DMS 273 (cell line): ENCODE data around the gene MAP3K4.
"Not testable (repeated sequence)": the region's sequence is repeated elsewhere in the genome, so short reads cannot be mapped to it uniquely, and the experiment has no call there.

Source experiments
- DNase-seq: peaks from one replicate; lab custom pipeline; 2025; ENCODE audit not compliant: unreplicated experiment; lab: John Stamatoyannopoulos, UW

MAP3K4 gene

GRCh38 chr6:161117308-161117707 lies 125.7 kb downstream of the MAP3K4 start:
- no peak for DNase-seq

GRCh38 chr6:161117942-161118341 lies 126.4 kb downstream of the MAP3K4 start:
- DNase-seq = no peak

- DNase-seq = not testable (repeated sequence)
Measured at GRCh38 chr6:161123319-161123718, 131.8 kb downstream of the MAP3K4 start.

GRCh38 chr6:161125591-161125990 lies 134.0 kb downstream of the MAP3K4 start:
- DNase-seq = no peak

GRCh38 chr6:161127071-161127740 lies 135.6 kb downstream of the MAP3K4 start:
- no peak for DNase-seq

- DNase-seq = no peak
Measured at GRCh38 chr6:161128230-161128629, 136.7 kb downstream of the MAP3K4 start.

- DNase-seq = no peak
Measured at GRCh38 chr6:161128680-161129196, 137.2 kb downstream of the MAP3K4 start.

- DNase-seq = no peak
Measured at GRCh38 chr6:161130541-161130940, 139.0 kb downstream of the MAP3K4 start.

- DNase-seq = no peak
Measured at GRCh38 chr6:161130967-161131766, 139.6 kb downstream of the MAP3K4 start.

- DNase-seq = no peak
Measured at GRCh38 chr6:161132384-161132783, 140.8 kb downstream of the MAP3K4 start.

GRCh38 chr6:161133963-161134362 lies 142.4 kb downstream of the MAP3K4 start:
- DNase-seq = no peak

GRCh38 chr6:161134550-161135298 lies 143.2 kb downstream of the MAP3K4 start:
- no peak for DNase-seq

- no peak for DNase-seq
Measured at GRCh38 chr6:161135695-161136591, 144.4 kb downstream of the MAP3K4 start.

GRCh38 chr6:161136655-161137054 lies 145.1 kb downstream of the MAP3K4 start:
- DNase-seq = no peak

GRCh38 chr6:161137320-161137719 lies 145.8 kb downstream of the MAP3K4 start:
- no peak for DNase-seq

GRCh38 chr6:161137839-161138542 lies 146.4 kb downstream of the MAP3K4 start:
- no peak for DNase-seq

GRCh38 chr6:161138543-161139303 lies 147.2 kb downstream of the MAP3K4 start:
- DNase-seq = no peak

GRCh38 chr6:161139304-161139765 lies 147.8 kb downstream of the MAP3K4 start:
- no peak for DNase-seq
